ENCODE results near the gene INVS. TPM values are rescaled to one million over a fixed set of nuclear protein-coding genes. Genes with fewer than 3 reads are reported as not detected.

INVS gene
- total and polyA plus RNA-seq, 2 of the 4 experiments (the other 2 are of a cell fraction), result 9.2 to 33.5 TPM

DNA sequence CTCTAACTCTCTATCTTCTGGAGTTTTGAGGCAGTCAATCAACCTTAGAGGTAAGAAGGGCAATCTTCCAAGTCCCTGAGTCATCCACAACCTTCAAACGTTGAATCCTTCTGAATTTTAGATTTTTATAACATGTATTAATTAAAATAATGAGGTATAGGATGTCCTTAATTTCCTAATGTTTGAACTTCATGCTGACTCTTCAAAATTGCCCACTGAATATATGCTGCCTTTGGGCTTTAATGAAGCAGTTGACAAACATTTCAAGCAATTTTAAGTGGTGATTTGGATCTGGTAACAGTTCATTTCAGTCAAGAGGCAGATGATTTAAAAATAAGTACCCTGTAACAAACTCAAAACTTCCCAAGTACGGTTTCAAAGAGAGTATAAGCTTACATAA, 26.2 kb upstream of the INVS start:
- ATAC-seq (ENCODE audit: low read depth) (no peak), DNase-seq (no peak)
- Histone ChIP-seq H3K56ac (ENCODE audit: extremely low read depth, insufficient read depth, low read length) (no peak overlapping the region), H3K4ac (ENCODE audit: low read depth, low read length) (no peak overlapping the region), H3K4me1 (ENCODE audit: control insufficient read depth, insufficient read depth, low read length) (peaks cover 4% of the 10 kb centered on the region), H4K91ac (ENCODE audit: insufficient read depth, low read depth, low read length) (no peak overlapping the region), H3K9me1 (ENCODE audit: insufficient read depth, low read length) (0 out of 2 replicates have a peak, but pooled peaks cover 3% of the 10 kb centered on the region), H2BK15ac (ENCODE audit: low read depth, low read length) (no peak overlapping the region), H3K23ac (ENCODE audit: low read depth, low read length) (no peak overlapping the region), H2AK9ac (replicated peaks; ENCODE audit: low read depth, low read length, poor library complexity) (no peak overlapping the region), H3K18ac (ENCODE audit: low read depth, low read length) (no peak overlapping the region), H2AK5ac (ENCODE audit: low read depth, low read length) (no peak overlapping the region), H4K20me1 (ENCODE audit: insufficient read depth, low read length) (peaks cover 31% of the 10 kb centered on the region), H3K36me3 (ENCODE audit: control insufficient read depth, insufficient read depth, low read length) (no peaks in the 10 kb centered on the region), H4K5ac (ENCODE audit: low read depth, low read length) (no peak overlapping the region), H2BK20ac (ENCODE audit: low read depth, low read length) (no peak overlapping the region), H3K4me2 (ENCODE audit: low read depth, low read length) (no peak overlapping the region), H3K4me3 (ENCODE audit: insufficient read depth, low read depth, low read length) (no peak overlapping the region), H2BK120ac (ENCODE audit: low read depth, low read length) (no peak overlapping the region), H3K27me3 (ENCODE audit: control insufficient read depth, insufficient read depth, low read length) (no peaks in the 10 kb centered on the region), H4K8ac (ENCODE audit: low read depth in 2 of 2, low read length in 2 of 2) (no peak overlapping the region), H3K9me3 (ENCODE audit: control insufficient read depth, insufficient read depth, low read length) (no peaks in the 10 kb centered on the region), H3K27ac (ENCODE audit: insufficient read depth, low read length) (no peak overlapping the region), H3K14ac (replicated peaks; ENCODE audit: low read depth, low read length) (no peak overlapping the region), H2BK5ac (ENCODE audit: low read depth, low read length, poor library complexity, severe bottlenecking) (no peak overlapping the region), H3K9ac (ENCODE audit: low read depth, low read length) (no peak overlapping the region), H3K79me1 (ENCODE audit: low read depth in 1 of 2, low read length in 2 of 2) (peaks cover 34 to 52% of the 10 kb centered on the region in 2 experiments), H2AFZ (replicated peaks; ENCODE audit: low read length, poor library complexity) (no peak overlapping the region)
- CTCF ChIA-PET, result interaction anchor here (0.5 to 1.6 kb wide), 3 partner anchors 9 to 910 kb away, joined by 3 read pairs; no protein-coding TSS in a partner anchor
- in situ Hi-C loops (cut with MboI; ENCODE audit: low sequenced_read_pairs) (no loop called here), intact Hi-C loops (cut with micrococcal nuclease) (no loop called here), dilution Hi-C loops (cut with HindIII; ENCODE audit: low sequenced_read_pairs, unreplicated experiment) (no loop called here)
- no TSS peak for BruUV-seq (replicated peaks)
- POLR2A ChIA-PET (ENCODE audit: unreplicated experiment), result no interaction called here
- no peak for TF ChIP-seq FOS (IDR thresholded peaks at IDR 0.05; ENCODE audit: low read depth, low read length)
- TF ChIP-seq MAFK (IDR thresholded peaks at IDR 0.05; ENCODE audit: low read depth, low read length), result 0 out of 2 replicates have a peak, but pooled peaks have one; percentile 23
- no CpG with 5 or more reads among the region's 2 CpGs for WGBS, 2 experiments (ENCODE audit: extremely low coverage in 2 of 2, insufficient read length in 1 of 2)
